Measurements from ENCODE around the gene TSPAN19.

Gene TSPAN19

GRCh38 chr12:85036234-85036707 lies at the start of gene TSPAN19, which contains the start of gene LRRIQ1:
TSPAN19 (minus strand) TSS chr12:85036277; CDS start chr12:85029946, 6,331 bp downstream.
LRRIQ1 (plus strand) TSS chr12:85036351; CDS start chr12:85038177, 1,826 bp downstream.
- Histone ChIP-seq H3K36me3 (ENCODE audit: insufficient read depth, low read length) (no peaks in the 10 kb centered on the region), H3K9ac (ENCODE audit: low read length) (no peak within 1 kb of the TSS), H3K27ac (ENCODE audit: low read depth, low read length) (no peak within 1 kb of the TSS), H3K4me1 (ENCODE audit: insufficient read depth, low read length) (no peaks in the 10 kb centered on the region), H3K27me3 (ENCODE audit: control insufficient read depth in 1 of 2, insufficient read depth in 2 of 2, low read length in 2 of 2) (no peaks in the 10 kb centered on the region), H3K4me3 (ENCODE audit: low read depth in 1 of 2, low read length in 2 of 2) (peak within 1 kb of the TSS; percentile 62 to 68), H3K9me3 (ENCODE audit: low read length) (no peaks in the 10 kb centered on the region)

- Histone ChIP-seq H3K27ac (ENCODE audit: low read depth, low read length) (no peak overlapping the region), H3K9ac (ENCODE audit: low read length) (no peak overlapping the region), H3K36me3 (ENCODE audit: insufficient read depth, low read length) (no peaks in the 10 kb centered on the region), H3K27me3 (ENCODE audit: control insufficient read depth in 1 of 2, insufficient read depth in 2 of 2, low read length in 2 of 2) (no peaks in the 10 kb centered on the region), H3K4me3 (ENCODE audit: low read depth in 1 of 2, low read length in 2 of 2) (no peak overlapping the region), H3K4me1 (ENCODE audit: insufficient read depth, low read length) (no peaks in the 10 kb centered on the region), H3K9me3 (ENCODE audit: low read length) (no peaks in the 10 kb centered on the region)
These were observed 49.0 kb upstream of the TSPAN19 start for GRCh38 chr12:85085066-85085465.

DNA sequence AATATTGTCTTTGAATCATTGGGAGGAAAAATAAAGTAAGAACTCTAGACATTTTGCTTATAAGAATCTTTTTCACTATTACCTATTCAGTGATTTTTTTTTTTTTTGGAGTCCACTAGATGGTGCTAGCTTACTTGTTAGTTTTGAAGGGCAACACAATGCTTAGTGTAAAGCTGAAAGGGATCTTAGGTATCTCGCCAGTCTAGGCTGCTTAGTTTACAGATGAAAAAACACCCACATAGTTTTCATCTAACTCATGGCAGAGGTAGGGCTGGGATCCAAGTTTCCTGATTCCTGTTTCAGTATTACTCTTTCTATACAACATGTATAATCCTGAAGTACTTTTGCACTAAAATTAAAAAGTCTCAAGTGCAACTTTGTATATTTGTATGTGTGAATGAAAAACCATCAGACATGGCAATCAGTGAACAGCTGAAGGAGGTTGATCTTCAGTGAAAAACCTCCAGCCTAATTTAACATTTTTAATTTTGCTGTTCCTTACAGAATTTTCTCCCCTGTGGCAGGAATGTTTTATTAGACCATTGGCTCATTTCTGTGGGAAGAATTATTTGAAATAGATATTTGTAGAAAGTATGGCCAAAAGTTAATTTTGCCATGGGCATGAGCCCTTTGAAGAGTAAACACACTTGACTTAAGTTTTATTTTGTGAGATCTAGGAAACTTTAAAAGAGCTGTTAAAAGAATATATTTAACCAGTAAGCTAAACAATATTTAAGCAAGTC lies 40.8 kb upstream of the TSPAN19 start:
- H3K9me3 ChIP-seq (ENCODE audit: low read length), result no peaks in the 10 kb centered on the region
- H3K4me3 ChIP-seq (ENCODE audit: low read depth in 1 of 2, low read length in 2 of 2), result no peak overlapping the region
- H3K4me1 ChIP-seq (ENCODE audit: insufficient read depth, low read length), result no peaks in the 10 kb centered on the region
- H3K27me3 ChIP-seq (ENCODE audit: control insufficient read depth in 1 of 2, insufficient read depth in 2 of 2, low read length in 2 of 2), result no peaks in the 10 kb centered on the region
- no peak overlapping the region for H3K9ac ChIP-seq (ENCODE audit: low read length)
- no peak overlapping the region for H3K27ac ChIP-seq (ENCODE audit: low read depth, low read length)
- no peaks in the 10 kb centered on the region for H3K36me3 ChIP-seq (ENCODE audit: insufficient read depth, low read length)

GRCh38 chr12:85072826-85073225 lies 36.7 kb upstream of the TSPAN19 start:
- no peaks in the 10 kb centered on the region for H3K9me3 ChIP-seq (ENCODE audit: low read length)
- H3K27me3 ChIP-seq (ENCODE audit: control insufficient read depth in 1 of 2, insufficient read depth in 2 of 2, low read length in 2 of 2), result no peaks in the 10 kb centered on the region
- H3K4me1 ChIP-seq (ENCODE audit: insufficient read depth, low read length), result no peaks in the 10 kb centered on the region
- no peak overlapping the region for H3K27ac ChIP-seq (ENCODE audit: low read depth, low read length)
- no peaks in the 10 kb centered on the region for H3K36me3 ChIP-seq (ENCODE audit: insufficient read depth, low read length)
- no peak overlapping the region for H3K4me3 ChIP-seq (ENCODE audit: low read depth in 1 of 2, low read length in 2 of 2)
- H3K9ac ChIP-seq (ENCODE audit: low read length), result no peak overlapping the region

- Histone ChIP-seq H3K27me3 (ENCODE audit: control insufficient read depth in 1 of 2, insufficient read depth in 2 of 2, low read length in 2 of 2) (no peaks in the 10 kb centered on the region), H3K36me3 (ENCODE audit: insufficient read depth, low read length) (no peaks in the 10 kb centered on the region), H3K9ac (ENCODE audit: low read length) (no peak overlapping the region), H3K4me1 (ENCODE audit: insufficient read depth, low read length) (no peaks in the 10 kb centered on the region), H3K9me3 (ENCODE audit: low read length) (no peaks in the 10 kb centered on the region), H3K27ac (ENCODE audit: low read depth, low read length) (no peak overlapping the region), H3K4me3 (ENCODE audit: low read depth in 1 of 2, low read length in 2 of 2) (no peak overlapping the region)
These were observed 29.9 kb upstream of the TSPAN19 start for GRCh38 chr12:85065837-85066482.

DNA sequence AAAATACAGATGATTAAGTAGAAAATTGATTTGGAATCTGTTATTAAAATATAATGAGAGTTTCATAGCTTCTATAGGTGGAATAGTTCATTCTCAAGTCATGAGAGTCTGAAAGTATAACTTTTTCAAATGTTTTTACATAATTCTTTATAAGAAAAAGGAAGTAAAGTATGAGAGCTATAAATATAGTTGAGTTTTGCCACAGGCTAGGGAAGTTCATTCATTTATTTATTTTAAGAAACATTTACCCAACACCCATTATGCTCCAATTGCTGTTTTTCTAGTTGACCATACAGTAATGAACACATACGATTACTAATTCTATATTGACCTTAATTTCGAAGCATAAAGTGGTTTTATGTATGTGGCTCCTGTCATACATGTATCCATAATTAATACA lies 24.8 kb upstream of the TSPAN19 start:
- no peaks in the 10 kb centered on the region for H3K9me3 ChIP-seq (ENCODE audit: low read length)
- H3K9ac ChIP-seq (ENCODE audit: low read length), result no peak overlapping the region
- H3K27ac ChIP-seq (ENCODE audit: low read depth, low read length), result no peak overlapping the region
- H3K27me3 ChIP-seq (ENCODE audit: control insufficient read depth in 1 of 2, insufficient read depth in 2 of 2, low read length in 2 of 2), result no peaks in the 10 kb centered on the region
- no peaks in the 10 kb centered on the region for H3K36me3 ChIP-seq (ENCODE audit: insufficient read depth, low read length)
- H3K4me3 ChIP-seq (ENCODE audit: low read depth in 1 of 2, low read length in 2 of 2), result no peak overlapping the region
- no peaks in the 10 kb centered on the region for H3K4me1 ChIP-seq (ENCODE audit: insufficient read depth, low read length)

DNA sequence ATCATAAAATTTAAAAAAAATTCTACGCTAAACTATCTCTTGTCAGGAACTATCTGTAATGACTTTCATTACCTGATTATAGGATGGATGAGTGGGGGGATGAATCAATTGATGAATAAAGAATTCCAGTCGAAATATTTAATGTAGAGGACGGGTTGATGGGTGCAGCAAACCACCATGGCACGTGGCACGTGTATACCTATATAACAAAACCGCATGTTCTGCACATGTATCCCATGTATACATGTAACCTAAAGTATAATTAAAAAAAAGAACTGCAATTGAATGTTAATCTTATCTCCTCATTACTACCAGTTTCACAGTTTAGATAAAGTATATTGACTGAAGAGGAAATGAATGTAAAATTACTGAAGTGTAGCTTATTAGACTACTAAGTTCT lies 23.5 kb upstream of the TSPAN19 start:
- H3K4me1 ChIP-seq (ENCODE audit: insufficient read depth, low read length), result no peaks in the 10 kb centered on the region
- H3K4me3 ChIP-seq (ENCODE audit: low read depth in 1 of 2, low read length in 2 of 2), result no peak overlapping the region
- no peaks in the 10 kb centered on the region for H3K27me3 ChIP-seq (ENCODE audit: control insufficient read depth in 1 of 2, insufficient read depth in 2 of 2, low read length in 2 of 2)
- H3K9me3 ChIP-seq (ENCODE audit: low read length), result no peaks in the 10 kb centered on the region
- H3K36me3 ChIP-seq (ENCODE audit: insufficient read depth, low read length), result no peaks in the 10 kb centered on the region
- H3K9ac ChIP-seq (ENCODE audit: low read length), result no peak overlapping the region
- H3K27ac ChIP-seq (ENCODE audit: low read depth, low read length), result no peak overlapping the region

DNA sequence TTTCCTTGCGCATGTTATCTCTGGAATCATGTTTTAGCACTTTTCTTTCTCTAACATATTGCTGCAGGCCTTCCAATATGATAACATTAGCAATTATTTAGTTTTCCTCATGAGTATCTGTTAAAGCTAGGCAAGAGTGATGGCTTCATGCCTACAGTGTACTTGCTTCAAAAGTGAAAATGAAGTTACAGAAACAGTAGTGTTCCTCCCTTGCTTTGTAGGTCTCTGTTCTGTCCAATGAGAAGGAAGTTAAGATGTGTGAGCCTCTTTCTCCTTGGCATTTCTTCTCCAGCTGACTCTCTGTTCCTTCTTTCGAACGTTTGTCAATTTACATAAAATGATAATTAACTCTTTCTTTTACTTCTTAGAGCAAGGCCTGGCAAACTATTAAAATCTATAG lies 22.3 kb upstream of the TSPAN19 start:
- Histone ChIP-seq H3K27ac (ENCODE audit: low read depth, low read length) (no peak overlapping the region), H3K9ac (ENCODE audit: low read length) (no peak overlapping the region), H3K27me3 (ENCODE audit: control insufficient read depth in 1 of 2, insufficient read depth in 2 of 2, low read length in 2 of 2) (no peaks in the 10 kb centered on the region), H3K9me3 (ENCODE audit: low read length) (no peaks in the 10 kb centered on the region), H3K36me3 (ENCODE audit: insufficient read depth, low read length) (no peaks in the 10 kb centered on the region), H3K4me3 (ENCODE audit: low read depth in 1 of 2, low read length in 2 of 2) (no peak overlapping the region), H3K4me1 (ENCODE audit: insufficient read depth, low read length) (no peaks in the 10 kb centered on the region)

DNA sequence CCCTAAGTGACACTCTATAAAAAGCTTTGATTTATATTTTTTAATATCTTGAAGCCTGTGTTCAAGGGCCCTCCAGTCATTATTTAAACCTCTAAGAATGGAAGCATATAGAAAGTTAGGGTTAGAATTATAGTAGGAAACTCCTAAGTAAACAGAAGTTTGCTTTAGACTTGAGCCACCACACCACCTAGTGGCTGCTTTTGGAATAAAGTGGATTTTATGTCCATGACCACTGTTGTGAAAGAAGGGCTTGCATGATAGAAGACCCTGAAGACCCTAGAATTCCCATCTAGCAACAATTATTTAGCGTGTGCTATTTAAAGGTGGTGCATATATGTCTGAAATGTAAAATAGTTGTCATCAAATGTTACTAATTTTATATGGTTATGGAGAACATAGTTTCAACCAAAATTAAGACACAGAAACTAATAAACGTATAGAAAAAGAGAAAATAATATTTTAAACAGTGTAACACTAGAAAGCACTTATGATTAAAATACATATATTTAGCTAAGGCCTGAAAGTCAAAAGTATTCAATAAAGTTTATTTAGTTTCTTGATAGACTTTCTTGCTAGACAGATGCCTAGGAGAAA lies 21.4 kb upstream of the TSPAN19 start:
- no peak overlapping the region for H3K4me3 ChIP-seq (ENCODE audit: low read depth in 1 of 2, low read length in 2 of 2)
- H3K27me3 ChIP-seq (ENCODE audit: control insufficient read depth in 1 of 2, insufficient read depth in 2 of 2, low read length in 2 of 2), result no peaks in the 10 kb centered on the region
- no peaks in the 10 kb centered on the region for H3K4me1 ChIP-seq (ENCODE audit: insufficient read depth, low read length)
- H3K27ac ChIP-seq (ENCODE audit: low read depth, low read length), result no peak overlapping the region
- H3K9me3 ChIP-seq (ENCODE audit: low read length), result no peaks in the 10 kb centered on the region
- H3K36me3 ChIP-seq (ENCODE audit: insufficient read depth, low read length), result no peaks in the 10 kb centered on the region
- H3K9ac ChIP-seq (ENCODE audit: low read length), result no peak overlapping the region

DNA sequence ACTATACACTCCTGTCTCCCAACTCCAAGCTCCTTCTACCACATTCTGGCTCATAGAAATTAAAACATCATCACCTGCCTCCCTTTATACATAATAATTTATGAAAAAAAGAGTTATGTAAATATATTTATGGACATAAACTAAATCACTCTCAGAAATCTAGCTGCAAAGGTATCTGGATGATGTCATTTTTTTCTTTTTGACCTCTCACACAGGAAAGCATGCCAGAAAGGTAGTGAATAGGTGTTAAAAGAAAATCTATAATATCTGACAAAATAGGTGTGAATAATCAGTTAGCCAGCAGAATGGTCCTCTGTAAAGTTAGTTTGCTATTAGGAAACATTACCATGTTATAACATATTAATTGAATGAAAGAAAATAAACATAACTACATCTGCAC lies 7.8 kb upstream of the TSPAN19 start:
- Histone ChIP-seq H3K27me3 (ENCODE audit: control insufficient read depth in 1 of 2, insufficient read depth in 2 of 2, low read length in 2 of 2) (no peaks in the 10 kb centered on the region), H3K27ac (ENCODE audit: low read depth, low read length) (no peak overlapping the region), H3K36me3 (ENCODE audit: insufficient read depth, low read length) (no peaks in the 10 kb centered on the region), H3K4me3 (ENCODE audit: low read depth in 1 of 2, low read length in 2 of 2) (no peak overlapping the region), H3K9ac (ENCODE audit: low read length) (no peak overlapping the region), H3K9me3 (ENCODE audit: low read length) (no peaks in the 10 kb centered on the region), H3K4me1 (ENCODE audit: insufficient read depth, low read length) (no peaks in the 10 kb centered on the region)

DNA sequence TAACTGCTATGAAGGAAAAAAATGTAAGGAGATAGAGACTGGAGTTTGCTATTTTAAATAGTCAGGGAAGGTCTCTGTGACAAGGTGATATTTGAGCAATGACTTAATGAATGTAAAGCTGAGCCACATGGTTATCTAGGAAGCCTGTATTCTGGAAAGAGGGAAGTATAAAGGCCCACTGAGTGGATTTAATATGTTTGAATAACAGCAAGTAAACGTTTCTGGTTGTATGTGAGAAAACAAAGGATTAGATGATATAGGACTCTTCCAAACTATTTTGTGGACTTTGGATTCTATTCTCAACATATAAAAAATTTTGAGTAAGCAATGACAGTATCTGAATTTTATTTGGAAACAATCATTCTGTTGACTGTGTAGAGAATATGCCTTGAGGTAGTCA lies 5.3 kb upstream of the TSPAN19 start:
- Histone ChIP-seq H3K4me1 (ENCODE audit: insufficient read depth, low read length) (no peaks in the 10 kb centered on the region), H3K27me3 (ENCODE audit: control insufficient read depth in 1 of 2, insufficient read depth in 2 of 2, low read length in 2 of 2) (no peaks in the 10 kb centered on the region), H3K4me3 (ENCODE audit: low read depth in 1 of 2, low read length in 2 of 2) (no peak overlapping the region), H3K27ac (ENCODE audit: low read depth, low read length) (no peak overlapping the region), H3K36me3 (ENCODE audit: insufficient read depth, low read length) (no peaks in the 10 kb centered on the region), H3K9me3 (ENCODE audit: low read length) (no peaks in the 10 kb centered on the region), H3K9ac (ENCODE audit: low read length) (no peak overlapping the region)

Data from muscle layer of colon (tissue), 2 donors.